ENCODE results near the gene DGKZ. TPM values are rescaled to one million over a fixed set of nuclear protein-coding genes. Genes with fewer than 3 reads are reported as not detected.

Gene DGKZ
- total RNA-seq, 4 donors from 2014 or later, result 41.2 to 105 (median 49.6) TPM

DNA sequence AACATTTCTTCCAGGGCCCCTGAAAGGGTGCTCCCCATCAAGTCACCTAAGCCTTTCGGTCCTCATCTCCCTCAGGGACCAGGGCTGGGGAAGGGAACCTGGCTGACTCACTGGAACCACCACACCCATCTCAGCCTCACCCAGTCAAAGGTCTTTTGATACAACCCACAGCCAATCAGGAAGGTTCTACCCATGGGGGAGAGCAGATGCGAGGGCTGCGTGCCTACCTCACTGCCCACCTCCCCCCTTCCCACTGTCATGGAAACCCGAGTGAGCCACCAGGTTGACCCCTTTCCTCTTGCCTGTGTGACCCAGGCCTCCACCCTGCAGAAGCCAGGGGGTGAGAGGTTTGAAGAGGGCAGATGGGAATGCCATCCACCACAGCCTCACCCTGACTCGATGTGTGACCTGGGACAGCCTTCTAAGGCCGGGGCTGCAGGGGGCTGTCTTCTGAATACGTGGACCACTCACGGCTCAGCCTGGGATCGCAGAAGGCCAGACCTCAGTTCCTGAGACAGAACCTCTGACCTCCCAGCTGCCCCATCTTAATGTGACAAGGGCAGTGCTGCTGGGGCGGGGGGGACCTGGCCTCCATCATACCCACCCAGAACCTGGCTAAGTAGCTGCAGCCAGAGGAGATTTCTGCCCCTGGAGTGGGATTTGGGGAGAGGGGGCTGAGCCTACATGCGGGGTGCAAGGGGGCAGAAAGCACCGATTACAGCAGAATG lies 36.9 kb downstream of the DGKZ start:
- H3K4me1 ChIP-seq, result peaks cover 0 to 45% (median 18%) of the 10 kb centered on the region in 4 donors
- H3K27ac ChIP-seq, result no peak overlapping the region
- H3K4me3 ChIP-seq, result no peak overlapping the region
- TF ChIP-seq CTCF (IDR thresholded peaks at IDR 0.05) (no peak), EP300 (IDR thresholded peaks at IDR 0.05) (no peak), POLR2A (IDR thresholded peaks at IDR 0.05) (no peak)
- no peak for DNase-seq (ENCODE audit: low spot score in 2 of 2)
- H3K9me3 ChIP-seq, result no peaks in the 10 kb centered on the region
- H3K27me3 ChIP-seq, result peaks cover 0 to 41% of the 10 kb centered on the region in 2 donors
- H3K36me3 ChIP-seq, result no peaks in the 10 kb centered on the region
- 82 to 91% methylated on average over 12 of the region's 12 CpGs for WGBS, 2 donors

GRCh38 chr11:46385169-46386004 lies 38.1 kb downstream of the DGKZ start:
- Histone ChIP-seq H3K27me3 (peaks cover 3 to 53% of the 10 kb centered on the region in 2 donors), H3K9me3 (no peaks in the 10 kb centered on the region), H3K4me3 (no peak overlapping the region), H3K4me1 (peaks cover 0 to 48% (median 25%) of the 10 kb centered on the region in 4 donors), H3K36me3 (no peaks in the 10 kb centered on the region), H3K27ac (no peak overlapping the region)
- 93 to 94% methylated on average over 25 to 36 of the region's 47 CpGs for WGBS, 2 donors
- no peak for DNase-seq (ENCODE audit: low spot score in 2 of 2)
- TF ChIP-seq POLR2A (IDR thresholded peaks at IDR 0.05) (no peak), EP300 (IDR thresholded peaks at IDR 0.05) (no peak), CTCF (IDR thresholded peaks at IDR 0.05) (no peak)

DNA sequence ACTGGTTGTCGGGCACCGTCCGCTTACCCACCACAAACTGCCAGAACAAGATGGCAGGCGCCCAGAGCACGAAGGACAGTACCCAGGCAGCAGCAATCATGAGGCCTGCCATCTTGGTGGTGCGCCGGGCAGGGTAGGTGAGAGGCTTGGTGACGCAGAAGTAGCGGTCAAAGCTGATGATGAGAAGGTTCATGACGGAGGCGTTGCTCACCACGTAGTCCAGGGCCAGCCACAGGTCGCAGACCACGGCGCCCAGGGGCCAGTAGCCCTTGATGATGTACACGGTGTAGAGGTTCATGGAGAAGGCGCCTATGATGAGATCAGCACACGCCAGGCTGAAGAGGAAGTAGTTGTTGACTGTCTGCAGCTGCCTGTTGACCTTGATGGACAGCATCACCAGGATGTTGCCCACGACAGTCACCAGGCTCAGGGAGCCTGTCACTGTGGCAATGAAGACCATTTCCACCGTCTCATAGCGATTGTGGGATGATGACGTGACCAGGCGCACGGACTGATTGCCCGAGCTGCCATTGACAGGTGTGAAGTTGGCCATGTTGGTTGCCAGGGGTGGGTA lies 38.8 kb downstream of the DGKZ start:
- Histone ChIP-seq H3K9me3 (no peaks in the 10 kb centered on the region), H3K4me1 (peaks cover 0 to 49% (median 27%) of the 10 kb centered on the region in 4 donors), H3K27me3 (peaks cover 5 to 60% of the 10 kb centered on the region in 2 donors), H3K36me3 (no peaks in the 10 kb centered on the region), H3K27ac (no peak overlapping the region), H3K4me3 (no peak overlapping the region)
- TF ChIP-seq CTCF (IDR thresholded peaks at IDR 0.05), result no peak
- TF ChIP-seq POLR2A (IDR thresholded peaks at IDR 0.05), result no peak
- no peak for TF ChIP-seq EP300 (IDR thresholded peaks at IDR 0.05)
- WGBS, 2 donors, result 94% methylated on average over 25 of the region's 25 CpGs
- no peak for DNase-seq (ENCODE audit: low spot score in 2 of 2)

- no peaks in the 10 kb centered on the region for H3K9me3 ChIP-seq
- H3K4me3 ChIP-seq, result no peak overlapping the region
- no peak overlapping the region for H3K27ac ChIP-seq
- peaks cover 5 to 64% of the 10 kb centered on the region in 2 donors for H3K27me3 ChIP-seq
- 85 to 95% methylated on average over 4 of the region's 4 CpGs for WGBS, 2 donors
- no peak for DNase-seq (ENCODE audit: low spot score in 2 of 2)
- no peaks in the 10 kb centered on the region for H3K36me3 ChIP-seq
- H3K4me1 ChIP-seq, result peaks cover 0 to 53% (median 29%) of the 10 kb centered on the region in 4 donors
- TF ChIP-seq EP300 (IDR thresholded peaks at IDR 0.05), result no peak
- no peak for TF ChIP-seq CTCF (IDR thresholded peaks at IDR 0.05)
- TF ChIP-seq POLR2A (IDR thresholded peaks at IDR 0.05), result no peak
Measured at GRCh38 chr11:46386674-46387073, 39.4 kb downstream of the DGKZ start.
